Measurements from ENCODE around the gene RSAD1. TPM values are rescaled to one million over a fixed set of nuclear protein-coding genes. Genes with fewer than 3 reads are reported as not detected.

Gene RSAD1
- total RNA-seq, 1 donor from 2014 or later, result 37.3 TPM

GRCh38 chr17:50533720-50534148, 55.1 kb downstream of the RSAD1 start:
- Histone ChIP-seq H3K36me3 (peaks cover 0 to 9% of the 10 kb centered on the region in 2 donors), H3K27me3 (peaks cover 14% of the 10 kb centered on the region)
- intact Hi-C loops (cut with DNase I), result no loop called here

GRCh38 chr17:50534222-50534978, 55.7 kb downstream of the RSAD1 start:
- peak overlapping the region; percentile 36 to 45 for H3K4me3 ChIP-seq
- intact Hi-C loops (cut with DNase I), result no loop called here
- H3K9me3 ChIP-seq, result no peaks in the 10 kb centered on the region
- TF ChIP-seq CTCF (IDR thresholded peaks at IDR 0.05), result no peak
- peak; percentile 28 to 72 for TF ChIP-seq POLR2AphosphoS5 (IDR thresholded peaks at IDR 0.05; ENCODE audit: insufficient read depth in 1 of 2, low read depth in 1 of 2)
- peak overlapping the region; percentile 56 for H3K27ac ChIP-seq
- peaks cover 0 to 10% of the 10 kb centered on the region in 2 donors for H3K36me3 ChIP-seq
- peaks cover 29% of the 10 kb centered on the region for H3K4me1 ChIP-seq
- no peak for DNase-seq (ENCODE audit: extremely low spot score in 2 of 2)
- peaks cover 14% of the 10 kb centered on the region for H3K27me3 ChIP-seq

More at GRCh38 chr17:50533720-50534148, 55.1 kb downstream of the RSAD1 start:
- Histone ChIP-seq H3K4me1 (peaks cover 28% of the 10 kb centered on the region), H3K4me3 (peak overlapping the region; percentile 36 to 45), H3K9me3 (no peaks in the 10 kb centered on the region), H3K27ac (peak overlapping the region; percentile 54)
- TF ChIP-seq POLR2A (IDR thresholded peaks at IDR 0.05) (no peak), CTCF (IDR thresholded peaks at IDR 0.05) (no peak), POLR2AphosphoS5 (IDR thresholded peaks at IDR 0.05; ENCODE audit: insufficient read depth in 1 of 2, low read depth in 1 of 2) (no peak)
- no peak for DNase-seq (ENCODE audit: extremely low spot score in 2 of 2)

GRCh38 chr17:50534979-50535326, 56.3 kb downstream of the RSAD1 start:
- H3K27me3 ChIP-seq, result peaks cover 14% of the 10 kb centered on the region
- peak overlapping the region in 1 of 2 donors; percentile 45 for H3K4me3 ChIP-seq
- H3K36me3 ChIP-seq, result peaks cover 0 to 10% of the 10 kb centered on the region in 2 donors
- TF ChIP-seq POLR2A (IDR thresholded peaks at IDR 0.05) (no peak), POLR2AphosphoS5 (IDR thresholded peaks at IDR 0.05; ENCODE audit: insufficient read depth in 1 of 2, low read depth in 1 of 2) (no peak), CTCF (IDR thresholded peaks at IDR 0.05) (no peak)
- H3K4me1 ChIP-seq, result peaks cover 35% of the 10 kb centered on the region
- no peak for DNase-seq (ENCODE audit: extremely low spot score in 2 of 2)
- H3K9me3 ChIP-seq, result no peaks in the 10 kb centered on the region
- intact Hi-C loops (cut with DNase I), result no loop called here
- H3K27ac ChIP-seq, result peak overlapping the region; percentile 56

- intact Hi-C loops (cut with DNase I), result no loop called here
- peaks cover 0 to 10% of the 10 kb centered on the region in 2 donors for H3K36me3 ChIP-seq
- peaks cover 37% of the 10 kb centered on the region for H3K4me1 ChIP-seq
- H3K9me3 ChIP-seq, result no peaks in the 10 kb centered on the region
- no peak overlapping the region for H3K4me3 ChIP-seq
- no peak for TF ChIP-seq CTCF (IDR thresholded peaks at IDR 0.05)
- no peak for TF ChIP-seq POLR2A (IDR thresholded peaks at IDR 0.05)
- TF ChIP-seq POLR2AphosphoS5 (IDR thresholded peaks at IDR 0.05; ENCODE audit: insufficient read depth in 1 of 2, low read depth in 1 of 2), result no peak
- H3K27ac ChIP-seq, result no peak overlapping the region
- DNase-seq (ENCODE audit: extremely low spot score in 2 of 2), result no peak
- H3K27me3 ChIP-seq, result peaks cover 14% of the 10 kb centered on the region
Observed at GRCh38 chr17:50535407-50535806, 56.7 kb downstream of the RSAD1 start.

Other genes with a start within 250 kb of the RSAD1 start
- 0.74 TPM for gene TMEM92, start 204.4 kb upstream of the RSAD1 start, total RNA-seq
- 30.4 TPM for gene XYLT2, start 132.7 kb upstream of the RSAD1 start, total RNA-seq
- gene MRPL27, start 105.7 kb upstream of the RSAD1 start, total RNA-seq, result 41.7 TPM
- 2.9 TPM for gene EME1, start 105.6 kb upstream of the RSAD1 start, total RNA-seq
- 49.6 TPM for gene LRRC59, start 81.3 kb upstream of the RSAD1 start, total RNA-seq
- 56.0 TPM for gene ACSF2, start 52.6 kb upstream of the RSAD1 start, total RNA-seq
- not detected for gene CHAD, start 10.0 kb upstream of the RSAD1 start, total RNA-seq
- gene MYCBPAP, start 29.6 kb downstream of the RSAD1 start, total RNA-seq, result not detected
- 21.9 TPM for gene EPN3, start 53.9 kb downstream of the RSAD1 start, total RNA-seq
- gene SPATA20, start 68.3 kb downstream of the RSAD1 start, total RNA-seq, result 73.4 TPM
- 4.9 TPM for gene CACNA1G, start 81.9 kb downstream of the RSAD1 start, total RNA-seq
- gene ABCC3, start 156.0 kb downstream of the RSAD1 start, total RNA-seq, result 47.6 TPM
- 21.6 TPM for gene ANKRD40, start 229.1 kb downstream of the RSAD1 start, total RNA-seq
- 108 TPM for gene LUC7L3, start 240.7 kb downstream of the RSAD1 start, total RNA-seq

Measured in vagina (tissue), 2 donors.